CD4-positive, alpha-beta T cell (primary cell): ENCODE data around the gene TANGO2. TPM values are rescaled to one million over a fixed set of nuclear protein-coding genes. Genes with fewer than 3 reads are reported as not detected.

ENCODE experiments used
- ATAC-seq: fragments of 200-7000 bp; cut with Tn5 transposase; one replicate; pipeline ENCODE4 v1.10.0; 2022; ENCODE audit warnings: mild to moderate bottlenecking; ENCODE audit not compliant: poor library complexity
- CTCF ChIA-PET: fragments of 350-600 bp; sonication (Branson Sonifier 250); formaldehyde crosslinking; loops from one replicate; lab custom pipeline; 2021; ENCODE audit warnings: antibody characterized with exemption, inconsistent platforms; lab: Charles Lee
- POLR2A ChIA-PET: fragments of 350-600 bp; sonication (Branson Sonifier 250); formaldehyde crosslinking; loops from one replicate; lab custom pipeline; 2021; ENCODE audit warnings: antibody characterized with exemption, inconsistent platforms; lab: Charles Lee
- DNase-seq, 14 experiments: peaks; one replicate each; pipeline ENCODE4 v3.0.0-alpha.2; 2013 to 2020; ENCODE audit warnings: mixed read lengths in 2 of 14
- H3K27ac ChIP-seq, 2 donors: one replicate each; pipeline versions ENCODE4 v1.5.1 to v1.7.0; 2013; ENCODE audit warnings: low read length in 2 of 2, low read depth in 1 of 2, mild to moderate bottlenecking in 1 of 2
- H3K27me3 ChIP-seq, 2 experiments: 1 replicate in 1 of 2; 2 replicates in 1 of 2; pipeline versions ENCODE4 v1.6.1 to v1.7.0; 2013; ENCODE audit warnings: low read length in 2 of 2, control low read depth in 1 of 2, mild to moderate bottlenecking in 1 of 2, moderate library complexity in 1 of 2; ENCODE audit not compliant: insufficient read depth in 2 of 2, control insufficient read depth in 1 of 2
- H3K36me3 ChIP-seq: one replicate; pipeline ENCODE4 v1.6.1; 2013; ENCODE audit warnings: low read length, control low read depth; ENCODE audit not compliant: insufficient read depth
- H3K4me1 ChIP-seq: one replicate; pipeline ENCODE4 v1.6.1; 2013; ENCODE audit warnings: low read length, control low read depth; ENCODE audit not compliant: insufficient read depth
- H3K4me3 ChIP-seq: one replicate; pipeline ENCODE4 v1.5.1; 2013; ENCODE audit warnings: mild to moderate bottlenecking, low read length, moderate library complexity
- H3K9me3 ChIP-seq, 2 experiments: 1 replicate in 1 of 2; 2 replicates in 1 of 2; pipeline versions ENCODE4 v1.6.1 to v1.7.0; 2013; ENCODE audit warnings: low read length in 2 of 2, mild to moderate bottlenecking in 2 of 2, control low read depth in 1 of 2, moderate library complexity in 1 of 2; ENCODE audit not compliant: control insufficient read depth in 1 of 2, insufficient read depth in 1 of 2
- H3K27ac Mint-ChIP-seq: one replicate; pipeline ENCODE4 v1.8.0; 2020; ENCODE audit warnings: mixed read lengths
- H3K27me3 Mint-ChIP-seq: one replicate; pipeline ENCODE4 v1.8.0; 2021; ENCODE audit warnings: mixed read lengths
- H3K36me3 Mint-ChIP-seq: one replicate; pipeline ENCODE4 v1.8.0; 2021; ENCODE audit warnings: low read depth, mixed read lengths
- H3K4me1 Mint-ChIP-seq: one replicate; pipeline ENCODE4 v1.8.0; 2021; ENCODE audit warnings: low read depth, mixed read lengths
- H3K4me3 Mint-ChIP-seq: one replicate; pipeline ENCODE4 v1.8.0; 2020; ENCODE audit warnings: mild to moderate bottlenecking, mixed read lengths
- H3K9me3 Mint-ChIP-seq: one replicate; pipeline ENCODE4 v1.8.0; 2020; ENCODE audit warnings: mixed read lengths
- intact Hi-C, 2 experiments: fragments of 100-400 bp; cut with DNase I in 1 of 2; cut with micrococcal nuclease in 1 of 2; formaldehyde crosslinking; loops; one replicate each; pipeline versions ENCODE4 v1.15.1 to v1.9.0; 2023 to 2025; cut with DNase I, micrococcal nuclease
- total RNA-seq, 174 experiments: library from RNA in 2 of 174; stranded (reverse) in 2 of 174; gene quantifications; one replicate each; pipeline ENCODE4 v1.2.3 and lab custom pipeline; 2021 to 2026
- TF ChIP-seq, protein P1 (sequence below): fragments of 200-600 bp; IDR thresholded peaks from one replicate; pipeline ENCODE4 v1.8.0; 2022; ENCODE audit warnings: antibody characterized with exemption, mild to moderate bottlenecking

The TANGO2 gene
- total RNA-seq, 2 experiments from 2014 or later: 10.3 to 10.5 TPM

DNA sequence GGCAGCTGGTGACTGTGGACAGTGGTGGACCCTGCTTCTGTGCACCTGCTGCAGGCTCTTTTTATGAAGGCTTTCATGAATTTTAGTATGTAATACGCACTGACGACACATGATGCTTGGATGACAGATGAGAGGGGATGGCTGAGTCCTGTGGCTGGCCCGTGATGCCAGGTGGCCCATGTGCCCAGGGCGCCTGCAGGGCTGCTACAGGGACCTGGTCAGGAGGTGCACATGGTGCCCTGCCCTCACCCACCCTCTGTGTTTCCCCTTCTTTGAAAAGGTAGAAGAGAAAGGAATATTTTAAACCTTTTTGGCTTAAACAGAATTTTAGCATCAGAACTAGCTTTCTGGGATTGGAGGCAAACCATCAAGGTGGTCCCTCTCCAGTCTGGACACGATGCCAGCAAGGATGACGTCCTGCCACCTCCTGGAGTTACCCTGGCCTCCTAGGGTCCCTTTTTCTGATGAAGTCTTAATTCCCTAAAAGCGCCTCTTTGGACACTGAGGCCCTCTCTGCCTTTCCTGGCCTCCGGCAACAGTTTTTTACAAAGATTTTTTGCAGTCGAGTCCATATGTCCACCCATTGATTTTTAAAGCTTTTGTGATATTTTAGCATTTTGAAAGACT, 89.6 kb downstream of the TANGO2 start:
- intact Hi-C loops: loop anchor here in 1 of 2 experiments (5.0 to 10.0 kb wide), 3 partner anchors 138 to 284 kb away; partner anchors contain the start of genes GNB1L, RTL10 and ZNF74
- Histone ChIP-seq H3K4me1 (peaks cover 34% of the 10 kb centered on the region), H3K27ac (no peak overlapping the region), H3K9me3 (peaks cover 0 to 7% of the 10 kb centered on the region in 2 experiments), H3K27me3 (peaks cover 0 to 5% of the 10 kb centered on the region in 2 experiments), H3K4me3 (no peak overlapping the region), H3K36me3 (peaks cover 92% of the 10 kb centered on the region)
- TF ChIP-seq, protein P1, sequence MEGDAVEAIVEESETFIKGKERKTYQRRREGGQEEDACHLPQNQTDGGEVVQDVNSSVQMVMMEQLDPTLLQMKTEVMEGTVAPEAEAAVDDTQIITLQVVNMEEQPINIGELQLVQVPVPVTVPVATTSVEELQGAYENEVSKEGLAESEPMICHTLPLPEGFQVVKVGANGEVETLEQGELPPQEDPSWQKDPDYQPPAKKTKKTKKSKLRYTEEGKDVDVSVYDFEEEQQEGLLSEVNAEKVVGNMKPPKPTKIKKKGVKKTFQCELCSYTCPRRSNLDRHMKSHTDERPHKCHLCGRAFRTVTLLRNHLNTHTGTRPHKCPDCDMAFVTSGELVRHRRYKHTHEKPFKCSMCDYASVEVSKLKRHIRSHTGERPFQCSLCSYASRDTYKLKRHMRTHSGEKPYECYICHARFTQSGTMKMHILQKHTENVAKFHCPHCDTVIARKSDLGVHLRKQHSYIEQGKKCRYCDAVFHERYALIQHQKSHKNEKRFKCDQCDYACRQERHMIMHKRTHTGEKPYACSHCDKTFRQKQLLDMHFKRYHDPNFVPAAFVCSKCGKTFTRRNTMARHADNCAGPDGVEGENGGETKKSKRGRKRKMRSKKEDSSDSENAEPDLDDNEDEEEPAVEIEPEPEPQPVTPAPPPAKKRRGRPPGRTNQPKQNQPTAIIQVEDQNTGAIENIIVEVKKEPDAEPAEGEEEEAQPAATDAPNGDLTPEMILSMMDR: no peak
- no peaks in the 10 kb centered on the region for H3K9me3 Mint-ChIP-seq
- no peak for DNase-seq
- ATAC-seq: no peak
- peak overlapping the region; percentile 69 for H3K27ac Mint-ChIP-seq
- H3K36me3 Mint-ChIP-seq: peaks cover 64% of the 10 kb centered on the region
- no peaks in the 10 kb centered on the region for H3K27me3 Mint-ChIP-seq
- peaks cover 10% of the 10 kb centered on the region for H3K4me1 Mint-ChIP-seq
- ChIA-PET CTCF (interaction anchor here (0.6 to 2.7 kb wide), 5 partner anchors 9 to 161 kb away, joined by 3 to 6 read pairs (median 4); no protein-coding TSS in a partner anchor), POLR2A (interaction anchor here (1.7 kb wide), 1 partner anchor 9 kb away, joined by 7 read pairs; no protein-coding TSS in a partner anchor)
- H3K4me3 Mint-ChIP-seq: peak overlapping the region; percentile 15

DNA sequence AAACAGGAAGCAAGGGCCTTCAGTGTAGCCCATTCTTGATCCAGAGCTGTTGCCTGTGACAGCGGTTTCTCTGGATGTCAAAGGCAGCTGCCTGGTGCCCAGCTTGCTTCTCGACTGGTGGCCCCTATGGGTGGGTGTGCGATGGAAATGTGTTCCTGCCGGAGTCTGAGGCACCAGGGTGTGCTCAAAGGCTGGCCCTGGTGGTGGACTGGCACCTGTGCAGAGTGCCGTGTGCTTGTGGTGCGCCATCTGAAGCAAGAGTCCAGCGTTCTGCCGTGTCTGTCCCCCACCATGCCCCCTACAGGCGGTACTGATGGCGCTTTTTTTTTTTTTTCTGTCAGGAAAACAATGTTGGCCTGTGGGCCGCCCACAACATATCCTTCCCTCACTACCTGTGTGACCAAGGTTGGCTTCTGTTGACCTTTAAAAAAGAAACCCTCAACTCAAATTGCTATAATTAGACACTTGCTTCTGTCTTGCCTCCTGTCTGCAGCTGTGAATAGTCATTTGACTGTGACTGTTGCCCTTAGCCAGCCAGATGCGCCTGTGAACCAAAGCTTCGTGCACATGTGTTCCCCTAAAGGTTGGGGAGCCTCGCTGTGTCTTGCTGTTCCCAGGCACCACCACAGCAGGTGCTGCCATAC, 90.3 kb downstream of the TANGO2 start:
- intact Hi-C loops: loop anchor here in 1 of 2 experiments (5.0 to 10.0 kb wide), 3 partner anchors 139 to 284 kb away; partner anchors contain the start of genes GNB1L, RTL10 and ZNF74
- H3K4me1 Mint-ChIP-seq: peaks cover 11% of the 10 kb centered on the region
- H3K4me1 ChIP-seq: peaks cover 41% of the 10 kb centered on the region
- no peak overlapping the region for H3K4me3 ChIP-seq
- DNase-seq (peak in 3 of 14 experiments; percentile 35 to 76 (median 65)), ATAC-seq (peak; percentile 70)
- H3K27ac Mint-ChIP-seq: peak overlapping the region; percentile 69
- no peak overlapping the region for H3K4me3 Mint-ChIP-seq
- H3K27ac ChIP-seq: no peak overlapping the region
- no peaks in the 10 kb centered on the region for H3K9me3 Mint-ChIP-seq
- peaks cover 90% of the 10 kb centered on the region for H3K36me3 ChIP-seq
- H3K36me3 Mint-ChIP-seq: peaks cover 65% of the 10 kb centered on the region
- peaks cover 0 to 7% of the 10 kb centered on the region in 2 experiments for H3K9me3 ChIP-seq
- POLR2A ChIA-PET: interaction anchor here (1.7 kb wide), 1 partner anchor 10 kb away, joined by 7 read pairs; no protein-coding TSS in a partner anchor
- TF ChIP-seq, protein P1: peak; percentile 46
- H3K27me3 Mint-ChIP-seq: no peaks in the 10 kb centered on the region
- peaks cover 0 to 5% of the 10 kb centered on the region in 2 experiments for H3K27me3 ChIP-seq
- CTCF ChIA-PET: interaction anchor here (0.6 to 2.7 kb wide), 7 partner anchors 10 to 161 kb away, joined by 3 to 6 read pairs (median 4); no protein-coding TSS in a partner anchor
